HepG2 (cell line): ENCODE results near the gene CCL2. TPM values are rescaled to one million over a fixed set of nuclear protein-coding genes. Genes with fewer than 3 reads are reported as not detected.

ENCODE experiments used
- MTA1 ChIP-seq: sonication (generic); formaldehyde crosslinking; IDR thresholded peaks from 2 replicates; pipeline ENCODE4 v1.4.0; 2020; ENCODE audit warnings: missing genetic modification reagents, mild to moderate bottlenecking, borderline replicate concordance
- USF2 ChIP-seq, 2 experiments: sonication (generic) in 1 of 2; formaldehyde crosslinking in 1 of 2; IDR thresholded peaks; 2 replicates each; pipeline versions ENCODE4 v1.5.1 to v1.6.1; 2011 to 2020; ENCODE audit warnings: borderline replicate concordance in 1 of 2, low read depth in 1 of 2, low read length in 1 of 2, mild to moderate bottlenecking in 1 of 2, missing genetic modification reagents in 1 of 2, moderate library complexity in 1 of 2
- ZNF318 ChIP-seq: sonication (generic); formaldehyde crosslinking; IDR thresholded peaks from 2 replicates; pipeline ENCODE4 v1.4.0; 2020; ENCODE audit warnings: mild to moderate bottlenecking, missing genetic modification reagents
- polyA plus RNA-seq, 8 experiments: library from polyadenylated mRNA; depleted of rRNA in 3 of 8; stranded (reverse) in 7 of 8; unstranded in 1 of 8; fragments of >200 nt; fragmentation: Illumina TruSeq in 4 of 8; extraction: Trizol in 4 of 8; gene quantifications; 2 replicates each; pipeline versions ENCODE4 v1.2.1 to v1.2.3, GENCODE V29; 2011 to 2016; ENCODE audit warnings: low read depth in 4 of 8, missing spikeins in 1 of 8, mixed read lengths in 1 of 8; ENCODE audit not compliant: insufficient read depth in 1 of 8
- total RNA-seq, 5 experiments: library from RNA; depleted of rRNA; stranded (reverse); fragments of >200 nt; fragmentation: Illumina TruSeq; extraction: Trizol; gene quantifications; 2 replicates each; pipeline ENCODE4 v1.2.3, GENCODE V29; 2016; ENCODE audit warnings: low read depth in 1 of 5

Gene CCL2
- total and polyA plus RNA-seq, 2 of the 13 experiments (the other 11 are each of a cell fraction or from before 2014, with no cell fraction given): not detected

DNA sequence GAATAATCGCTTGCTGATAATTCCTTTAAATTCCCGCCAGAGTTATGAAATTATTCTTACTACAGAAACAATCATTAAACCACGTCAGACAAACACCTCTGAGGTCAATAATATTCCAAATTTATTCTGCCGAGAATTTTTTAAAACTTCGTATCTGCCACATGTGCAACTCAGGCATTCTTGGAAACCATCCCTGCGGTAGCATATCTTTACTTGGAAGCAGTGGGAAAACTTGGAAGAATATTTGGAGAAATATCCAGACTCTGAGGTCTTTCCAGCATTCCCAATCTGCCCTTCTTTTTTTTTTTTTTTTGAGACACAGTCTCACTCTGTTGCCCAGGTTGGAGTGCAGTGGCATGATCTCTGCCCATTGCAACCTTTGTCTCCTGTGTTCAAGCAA lies 28.5 kb downstream of the CCL2 start (continued):
- TF ChIP-seq USF2 (IDR thresholded peaks at IDR 0.05; ENCODE audit: low read depth, low read length): no peak
- no peak for TF ChIP-seq USF2 (CRISPR knock-in tag; IDR thresholded peaks at IDR 0.05; ENCODE audit: borderline replicate concordance)
- no peak for TF ChIP-seq MTA1
- TF ChIP-seq ZNF318: no peak
- TF ChIP-seq, all 625 proteins: peak for 0
